ENCODE results near the gene COMTD1. TPM values are rescaled to one million over a fixed set of nuclear protein-coding genes. Genes with fewer than 3 reads are reported as not detected.

The COMTD1 gene
- total and polyA plus RNA-seq, 10 of the 15 experiments (the other 5 are each of a cell fraction or from before 2014, with no cell fraction given) = 0.39 to 64.3 (median 26.0) TPM

GRCh38 chr10:75265856-75266255 is 30.1 kb upstream of the COMTD1 start:
- no peak overlapping the region for H3K9ac ChIP-seq (ENCODE audit: control insufficient read depth, insufficient read depth, low read length)
- H3K4me3 ChIP-seq = no peak overlapping the region
- no peak for ATAC-seq
- RAD21 ChIA-PET (ENCODE audit: unreplicated experiment) = no interaction called here
- H3K27ac ChIP-seq (ENCODE audit: control insufficient read depth, insufficient read depth) = no peak overlapping the region
- intact Hi-C loops (cut with micrococcal nuclease; ENCODE audit: unreplicated experiment) = no loop called here
- no peaks in the 10 kb centered on the region for H3K4me1 ChIP-seq (ENCODE audit: control insufficient read depth, insufficient read depth, low read length)
- POLR2A ChIA-PET = no interaction called here
- H3K27me3 ChIP-seq (replicated peaks in 1 of 2; ENCODE audit: control insufficient read depth in 2 of 2, insufficient read depth in 2 of 2, low read length in 1 of 2) = no peaks in the 10 kb centered on the region
- H3K79me2 ChIP-seq (ENCODE audit: control insufficient read depth, insufficient read depth, low read length) = no peaks in the 10 kb centered on the region
- no peaks in the 10 kb centered on the region for H3K9me3 ChIP-seq (replicated peaks; ENCODE audit: control insufficient read depth, insufficient read depth, low read length)
- FAIRE-seq = no peak
- no peaks in the 10 kb centered on the region for H3K36me3 ChIP-seq (ENCODE audit: control insufficient read depth in 2 of 2, insufficient read depth in 2 of 2, low read length in 1 of 2)
- H2AFZ ChIP-seq (ENCODE audit: control insufficient read depth, low read depth, low read length) = no peak overlapping the region
- SMC1A ChIA-PET (ENCODE audit: uncharacterized antibody, unreplicated experiment) = no interaction called here
- no peak for DNase-seq (ENCODE audit: low read depth, low spot score)
- CTCF ChIA-PET = no interaction called here
- H4K20me1 ChIP-seq (ENCODE audit: control insufficient read depth, insufficient read depth) = no peaks in the 10 kb centered on the region
- WGBS (ENCODE audit: insufficient coverage, insufficient replicate concordance, low lambda C conversion rate, missing lambda C conversion rate) = 1% methylated on average over 6 of the region's 6 CpGs
- in situ Hi-C loops (cut with MboI) = no loop called here
- BruUV-seq (replicated peaks) = no TSS peak
- H3K4me2 ChIP-seq (ENCODE audit: control insufficient read depth, insufficient read depth) = no peak overlapping the region
- TF ChIP-seq ZNF384 (IDR thresholded peaks at IDR 0.05; ENCODE audit: borderline replicate concordance, low read depth, low read length) (no peak), RAD21 (IDR thresholded peaks at IDR 0.05; ENCODE audit: insufficient read depth, low read depth, low read length) (no peak), JUND (IDR thresholded peaks at IDR 0.05; ENCODE audit: low read depth, low read length) (no peak), FOXK2 (IDR thresholded peaks at IDR 0.05) (no peak), SMARCA5 (IDR thresholded peaks at IDR 0.05) (no peak), PAX8 (IDR thresholded peaks at IDR 0.05) (no peak), JUNB (IDR thresholded peaks at IDR 0.05) (no peak), MYB (IDR thresholded peaks at IDR 0.05; ENCODE audit: borderline replicate concordance, low read depth, low read length) (no peak), RAD51 (IDR thresholded peaks at IDR 0.05) (no peak), SUZ12 (IDR thresholded peaks at IDR 0.05; ENCODE audit: unreplicated experiment) (no peak), HSF1 (IDR thresholded peaks at IDR 0.05; ENCODE audit: low read depth, low read length) (no peak), POU2F2 (IDR thresholded peaks at IDR 0.05; ENCODE audit: borderline replicate concordance, low read depth, low read length) (no peak), BCLAF1 (IDR thresholded peaks at IDR 0.05) (no peak), HDAC6 (IDR thresholded peaks at IDR 0.05; ENCODE audit: unreplicated experiment) (no peak), TCF3 (IDR thresholded peaks at IDR 0.05; ENCODE audit: borderline replicate concordance, insufficient read depth, low read depth, low read length) (no peak), SMAD5 (IDR thresholded peaks at IDR 0.05; ENCODE audit: low read depth) (no peak)
- TF ChIP-seq, protein P1, sequence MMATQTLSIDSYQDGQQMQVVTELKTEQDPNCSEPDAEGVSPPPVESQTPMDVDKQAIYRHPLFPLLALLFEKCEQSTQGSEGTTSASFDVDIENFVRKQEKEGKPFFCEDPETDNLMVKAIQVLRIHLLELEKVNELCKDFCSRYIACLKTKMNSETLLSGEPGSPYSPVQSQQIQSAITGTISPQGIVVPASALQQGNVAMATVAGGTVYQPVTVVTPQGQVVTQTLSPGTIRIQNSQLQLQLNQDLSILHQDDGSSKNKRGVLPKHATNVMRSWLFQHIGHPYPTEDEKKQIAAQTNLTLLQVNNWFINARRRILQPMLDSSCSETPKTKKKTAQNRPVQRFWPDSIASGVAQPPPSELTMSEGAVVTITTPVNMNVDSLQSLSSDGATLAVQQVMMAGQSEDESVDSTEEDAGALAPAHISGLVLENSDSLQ (IDR thresholded peaks at IDR 0.05) = no peak
- TF ChIP-seq, protein P2, sequence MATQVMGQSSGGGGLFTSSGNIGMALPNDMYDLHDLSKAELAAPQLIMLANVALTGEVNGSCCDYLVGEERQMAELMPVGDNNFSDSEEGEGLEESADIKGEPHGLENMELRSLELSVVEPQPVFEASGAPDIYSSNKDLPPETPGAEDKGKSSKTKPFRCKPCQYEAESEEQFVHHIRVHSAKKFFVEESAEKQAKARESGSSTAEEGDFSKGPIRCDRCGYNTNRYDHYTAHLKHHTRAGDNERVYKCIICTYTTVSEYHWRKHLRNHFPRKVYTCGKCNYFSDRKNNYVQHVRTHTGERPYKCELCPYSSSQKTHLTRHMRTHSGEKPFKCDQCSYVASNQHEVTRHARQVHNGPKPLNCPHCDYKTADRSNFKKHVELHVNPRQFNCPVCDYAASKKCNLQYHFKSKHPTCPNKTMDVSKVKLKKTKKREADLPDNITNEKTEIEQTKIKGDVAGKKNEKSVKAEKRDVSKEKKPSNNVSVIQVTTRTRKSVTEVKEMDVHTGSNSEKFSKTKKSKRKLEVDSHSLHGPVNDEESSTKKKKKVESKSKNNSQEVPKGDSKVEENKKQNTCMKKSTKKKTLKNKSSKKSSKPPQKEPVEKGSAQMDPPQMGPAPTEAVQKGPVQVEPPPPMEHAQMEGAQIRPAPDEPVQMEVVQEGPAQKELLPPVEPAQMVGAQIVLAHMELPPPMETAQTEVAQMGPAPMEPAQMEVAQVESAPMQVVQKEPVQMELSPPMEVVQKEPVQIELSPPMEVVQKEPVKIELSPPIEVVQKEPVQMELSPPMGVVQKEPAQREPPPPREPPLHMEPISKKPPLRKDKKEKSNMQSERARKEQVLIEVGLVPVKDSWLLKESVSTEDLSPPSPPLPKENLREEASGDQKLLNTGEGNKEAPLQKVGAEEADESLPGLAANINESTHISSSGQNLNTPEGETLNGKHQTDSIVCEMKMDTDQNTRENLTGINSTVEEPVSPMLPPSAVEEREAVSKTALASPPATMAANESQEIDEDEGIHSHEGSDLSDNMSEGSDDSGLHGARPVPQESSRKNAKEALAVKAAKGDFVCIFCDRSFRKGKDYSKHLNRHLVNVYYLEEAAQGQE (IDR thresholded peaks at IDR 0.05; ENCODE audit: low read depth, low read length) = no peak

Measured in GM12878 (cell line).